Measurements from ENCODE around the gene HABP2.

HABP2 gene

GRCh38 chr10:113552701-113553100, at the start of gene HABP2:
HABP2 (plus strand) TSS chr10:113553053; CDS start chr10:113553122, 69 bp downstream.
- DNase-seq (ENCODE audit: low read depth in 1 of 2, low spot score in 1 of 2) = no peak

- DNase-seq (ENCODE audit: low read depth in 1 of 2, low spot score in 1 of 2) = no peak
These were observed 48.9 kb upstream of the HABP2 start for GRCh38 chr10:113503930-113504329.

- no peak for DNase-seq (ENCODE audit: low read depth in 1 of 2, low spot score in 1 of 2)
These were observed 48.4 kb upstream of the HABP2 start for GRCh38 chr10:113504423-113504822.

GRCh38 chr10:113506476-113506875, 46.4 kb upstream of the HABP2 start:
- no peak for DNase-seq (ENCODE audit: low read depth in 1 of 2, low spot score in 1 of 2)

- DNase-seq (ENCODE audit: low read depth in 1 of 2, low spot score in 1 of 2) = no peak
These were observed 41.4 kb upstream of the HABP2 start for GRCh38 chr10:113511419-113511818.

GRCh38 chr10:113515161-113515560, 37.7 kb upstream of the HABP2 start:
- no peak for DNase-seq (ENCODE audit: low read depth in 1 of 2, low spot score in 1 of 2)

- DNase-seq (ENCODE audit: low read depth in 1 of 2, low spot score in 1 of 2) = no peak
These were observed 37.3 kb upstream of the HABP2 start for GRCh38 chr10:113515601-113516000.

- DNase-seq (ENCODE audit: low read depth in 1 of 2, low spot score in 1 of 2) = no peak
These were observed 36.8 kb upstream of the HABP2 start for GRCh38 chr10:113516061-113516460.

- no peak for DNase-seq (ENCODE audit: low read depth in 1 of 2, low spot score in 1 of 2)
These were observed 35.5 kb upstream of the HABP2 start for GRCh38 chr10:113517165-113517900.

GRCh38 chr10:113517901-113518260, 35.0 kb upstream of the HABP2 start:
- DNase-seq (ENCODE audit: low read depth in 1 of 2, low spot score in 1 of 2) = no peak

- no peak for DNase-seq (ENCODE audit: low read depth in 1 of 2, low spot score in 1 of 2)
These were observed 34.4 kb upstream of the HABP2 start for GRCh38 chr10:113518415-113518814.

- no peak for DNase-seq (ENCODE audit: low read depth in 1 of 2, low spot score in 1 of 2)
These were observed 33.8 kb upstream of the HABP2 start for GRCh38 chr10:113518816-113519591.

GRCh38 chr10:113519681-113520115, 33.2 kb upstream of the HABP2 start:
- DNase-seq (ENCODE audit: low read depth in 1 of 2, low spot score in 1 of 2) = no peak

- DNase-seq (ENCODE audit: low read depth in 1 of 2, low spot score in 1 of 2) = no peak
These were observed 32.6 kb upstream of the HABP2 start for GRCh38 chr10:113520261-113520660.

- no peak for DNase-seq (ENCODE audit: low read depth in 1 of 2, low spot score in 1 of 2)
These were observed 32.0 kb upstream of the HABP2 start for GRCh38 chr10:113520690-113521474.

GRCh38 chr10:113521475-113521795, 31.4 kb upstream of the HABP2 start:
- DNase-seq (ENCODE audit: low read depth in 1 of 2, low spot score in 1 of 2) = no peak

GRCh38 chr10:113522460-113522859, 30.4 kb upstream of the HABP2 start:
- DNase-seq (ENCODE audit: low read depth in 1 of 2, low spot score in 1 of 2) = no peak

- no peak for DNase-seq (ENCODE audit: low read depth in 1 of 2, low spot score in 1 of 2)
These were observed 29.8 kb upstream of the HABP2 start for GRCh38 chr10:113523071-113523470.

- DNase-seq (ENCODE audit: low read depth in 1 of 2, low spot score in 1 of 2) = no peak
These were observed 29.2 kb upstream of the HABP2 start for GRCh38 chr10:113523628-113524027.

GRCh38 chr10:113524120-113524519, 28.7 kb upstream of the HABP2 start:
- DNase-seq (ENCODE audit: low read depth in 1 of 2, low spot score in 1 of 2) = no peak

GRCh38 chr10:113524539-113525490, 28.0 kb upstream of the HABP2 start:
- no peak for DNase-seq (ENCODE audit: low read depth in 1 of 2, low spot score in 1 of 2)
